HCT116 (cell line): Measurements from ENCODE around the gene AWAT1. TPM values are rescaled to one million over a fixed set of nuclear protein-coding genes. Genes with fewer than 3 reads are reported as not detected.

Experiments
- ATAC-seq: fragments of 200-7000 bp; cut with Tn5 transposase; 2 replicates; pipeline ENCODE4 v1.9.1; 2020; ENCODE audit warnings: mild to moderate bottlenecking, moderate library complexity
- BruUV-seq: library from RNA; stranded (reverse); fragments of 400-500 nt; replicated peaks from 2 replicates; lab custom pipeline; 2021; lab: Mats Ljungman, UMichigan
- CTCF ChIA-PET: fragments of 300-600 bp; sonication (Branson Sonifier 250); formaldehyde crosslinking; loops from one replicate; lab custom pipeline; 2021; ENCODE audit warnings: antibody characterized with exemption; lab: Charles Lee
- POLR2A ChIA-PET: fragments of 300-600, 350-600 bp; sonication (Branson Sonifier 250); formaldehyde crosslinking; loops from one replicate; lab custom pipeline; 2021; ENCODE audit warnings: antibody characterized with exemption; lab: Charles Lee
- RAD21 ChIA-PET, 2 experiments: fragments of 300-600 bp; sonication (Branson Sonifier 250); formaldehyde crosslinking; loops; one replicate each; lab custom pipeline; 2023; ENCODE audit warnings: low total read pairs in 2 of 2; ENCODE audit not compliant: uncharacterized antibody in 2 of 2, unreplicated experiment in 2 of 2, low non-redundant PET in 1 of 2; lab: Charles Lee
- DNase-seq: peaks from one replicate; pipeline ENCODE4 v3.0.0-alpha.2; 2010; ENCODE audit warnings: low read depth, low spot score
- H2AFZ ChIP-seq: fragments of 200-600 bp; shearing (Covaris generic), sonication (generic); 2 replicates; pipeline ENCODE4 v1.6.1; 2017; ENCODE audit warnings: low read depth, mixed run types, mixed read lengths, antibody characterized with exemption, low read length; ENCODE audit not compliant: poor library complexity, severe bottlenecking
- H3K27ac ChIP-seq: 2 replicates; pipeline ENCODE4 v1.5.1; 2012; ENCODE audit warnings: low read depth, low read length
- H3K27me3 ChIP-seq: fragments of 200-600 bp; sonication (generic); 2 replicates; pipeline ENCODE4 v1.6.1; 2016; ENCODE audit warnings: mixed run types, low read length, mixed read lengths; ENCODE audit not compliant: insufficient read depth
- H3K36me3 ChIP-seq, 2 experiments: fragments of 200-500 bp in 1 of 2; fragments of 200-600 bp in 1 of 2; sonication (Bioruptor generic) in 1 of 2; sonication (generic) in 1 of 2; 2 replicates each; pipeline versions ENCODE4 v1.5.1 to v1.6.1; 2014 to 2016; ENCODE audit warnings: low read length in 2 of 2, inconsistent platforms in 1 of 2, mixed read lengths in 1 of 2, mixed run types in 1 of 2; ENCODE audit not compliant: insufficient read depth in 2 of 2, control insufficient read depth in 1 of 2
- H3K4me1 ChIP-seq, 2 experiments: fragments of 200-600 bp in 1 of 2; sonication (generic) in 1 of 2; 2 replicates each; pipeline versions ENCODE4 v1.5.1 to v1.6.1; 2012 to 2017; ENCODE audit warnings: low read length in 2 of 2, inconsistent platforms in 1 of 2, mild to moderate bottlenecking in 1 of 2, mixed read lengths in 1 of 2, mixed run types in 1 of 2, moderate library complexity in 1 of 2; ENCODE audit not compliant: insufficient read depth in 2 of 2, control insufficient read depth in 1 of 2
- H3K4me2 ChIP-seq: fragments of 200-600 bp; sonication (generic); 2 replicates; pipeline ENCODE4 v1.6.1; 2017; ENCODE audit warnings: mixed run types, low read length, mixed read lengths
- H3K4me3 ChIP-seq, 2 experiments: fragments of 200-600 bp in 1 of 2; sonication (generic) in 1 of 2; replicated peaks in 1 of 2; 2 replicates each; pipeline ENCODE4 v1.5.1; 2011 to 2016; ENCODE audit warnings: low read length in 2 of 2, control low read depth in 1 of 2, low read depth in 1 of 2, mild to moderate bottlenecking in 1 of 2, mixed read lengths in 1 of 2, mixed run types in 1 of 2
- H3K79me2 ChIP-seq: fragments of 200-600 bp; sonication (generic); 2 replicates; pipeline ENCODE4 v1.6.1; 2017; ENCODE audit warnings: mild to moderate bottlenecking, mixed run types, low read length, moderate library complexity, mixed read lengths; ENCODE audit not compliant: insufficient read depth
- H3K9ac ChIP-seq: fragments of 200-600 bp; sonication (generic); 2 replicates; pipeline ENCODE4 v1.6.1; 2016; ENCODE audit warnings: low read length, mixed read lengths
- H3K9me2 ChIP-seq: fragments of 200-600 bp; sonication (generic), shearing (Covaris generic); 2 replicates; pipeline ENCODE4 v1.6.1; 2017; ENCODE audit warnings: mixed run types, mild to moderate bottlenecking, moderate library complexity; ENCODE audit not compliant: insufficient read depth
- H3K9me3 ChIP-seq, 2 experiments: fragments of 200-500 bp in 1 of 2; fragments of 200-600 bp in 1 of 2; sonication (Bioruptor generic) in 1 of 2; sonication (generic) in 1 of 2; 2 replicates each; pipeline ENCODE4 v1.6.1; 2014 to 2017; ENCODE audit warnings: low read length in 2 of 2, mixed read lengths in 2 of 2, inconsistent platforms in 1 of 2, low read depth in 1 of 2, mild to moderate bottlenecking in 1 of 2, mixed run types in 1 of 2, moderate library complexity in 1 of 2; ENCODE audit not compliant: control insufficient read depth in 1 of 2, insufficient read depth in 1 of 2
- H4K20me1 ChIP-seq: fragments of 200-600 bp; sonication (generic), shearing (Covaris generic); 2 replicates; pipeline ENCODE4 v1.6.1; 2017; ENCODE audit warnings: mixed run types, mild to moderate bottlenecking, moderate library complexity; ENCODE audit not compliant: insufficient read depth
- CTCF ChIP-seq, 3 experiments: fragments of 200-600 bp in 1 of 3; sonication (generic) in 1 of 3; IDR thresholded peaks in 2 of 3; conservative IDR thresholded peaks in 1 of 3; 2 replicates each; pipeline ENCODE4 v1.5.1; 2012 to 2017; ENCODE audit warnings: low read depth in 2 of 3, low read length in 2 of 3, antibody characterized with exemption in 1 of 3, borderline replicate concordance in 1 of 3, control low read depth in 1 of 3, mild to moderate bottlenecking in 1 of 3, mixed read lengths in 1 of 3, mixed run types in 1 of 3, moderate library complexity in 1 of 3; ENCODE audit not compliant: insufficient read depth in 1 of 3
- ELF1 ChIP-seq: IDR thresholded peaks from 2 replicates; pipeline ENCODE4 v1.6.1; 2012; ENCODE audit warnings: low read depth, borderline replicate concordance
- FOSL1 ChIP-seq: IDR thresholded peaks from 2 replicates; pipeline ENCODE4 v1.6.1; 2012; ENCODE audit warnings: low read depth
- JUND ChIP-seq: IDR thresholded peaks from 2 replicates; pipeline ENCODE4 v1.6.1; 2012
- SP1 ChIP-seq: IDR thresholded peaks from 2 replicates; pipeline ENCODE4 v1.6.1; 2012; ENCODE audit warnings: low read depth
- SRF ChIP-seq: IDR thresholded peaks from 2 replicates; pipeline ENCODE4 v1.6.1; 2012; ENCODE audit warnings: low read depth
- TCF7L2 ChIP-seq: IDR thresholded peaks from 2 replicates; pipeline ENCODE4 v1.7.0; 2011; ENCODE audit warnings: borderline replicate concordance, inconsistent platforms; ENCODE audit not compliant: insufficient read depth, insufficient read length; ENCODE audit errors: extremely low read depth
- intact Hi-C: fragments of 100-400 bp; cut with micrococcal nuclease; formaldehyde crosslinking; loops from 2 replicates; pipeline ENCODE4 v1.10.0; 2022
- total RNA-seq: library from RNA; stranded (reverse); gene quantifications from one replicate; pipeline ENCODE4 v1.2.1, GENCODE V29; 2021; ENCODE audit not compliant: unreplicated experiment
- TF ChIP-seq, protein P1 (sequence below): IDR thresholded peaks from 2 replicates; pipeline ENCODE4 v1.6.1; 2011; ENCODE audit warnings: mild to moderate bottlenecking, low read length, moderate library complexity; ENCODE audit not compliant: insufficient replicate concordance; ENCODE audit errors: extremely low read depth

The AWAT1 gene
- total RNA-seq, 1 experiment from 2014 or later: not detected

GRCh38 chrX:70253377-70254062, 19.1 kb downstream of the AWAT1 start (continued):
- TF ChIP-seq CTCF (IDR thresholded peaks at IDR 0.05 in 2 of 3, conservative IDR thresholded peaks at IDR 0.05 in 1 of 3; ENCODE audit: borderline replicate concordance in 1 of 3, insufficient read depth in 1 of 3, low read depth in 2 of 3, low read length in 2 of 3) (no peak), SRF (no peak), TCF7L2 (no peak)

DNA sequence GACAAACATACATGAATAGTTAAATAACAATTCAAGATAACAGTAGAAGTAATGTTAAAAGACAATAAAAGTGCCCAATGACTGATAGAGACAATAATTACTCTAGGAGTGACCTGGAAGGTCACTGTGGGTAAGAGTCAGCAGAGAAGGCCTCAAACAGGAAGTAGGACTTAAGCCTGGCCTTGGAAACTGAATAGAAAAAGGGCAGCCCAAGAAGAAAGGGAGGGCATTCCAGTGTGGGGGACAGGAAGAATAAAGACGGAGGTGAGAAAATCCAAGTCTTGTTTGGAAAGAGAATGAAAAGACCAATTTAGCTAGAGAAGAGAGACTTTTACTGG, 19.6 kb downstream of the AWAT1 start:
- DNase-seq: peak; percentile 48
- ChIA-PET CTCF (interaction anchor here (1.4 kb wide), 1 partner anchor 9 kb away, joined by 6 read pairs; no protein-coding TSS in a partner anchor), POLR2A (interaction anchor here (1.0 kb wide), 1 partner anchor 9 kb away, joined by 3 read pairs; no protein-coding TSS in a partner anchor), RAD21 (no interaction called here)
- Histone ChIP-seq H2AFZ (peak overlapping the region; percentile 33), H3K4me2 (peak overlapping the region; percentile 66), H3K36me3 (no peaks in the 10 kb centered on the region), H4K20me1 (no peaks in the 10 kb centered on the region), H3K9me2 (no peaks in the 10 kb centered on the region), H3K27ac (peak overlapping the region; percentile 71), H3K4me3 (peak overlapping the region in 1 of 2 experiments; percentile 13; a peak in 1 of 4 replicates), H3K9ac (peak overlapping the region; percentile 17; the same call in 1 of the 2 replicates), H3K79me2 (no peaks in the 10 kb centered on the region), H3K9me3 (no peaks in the 10 kb centered on the region), H3K4me1 (peaks cover 16 to 46% of the 10 kb centered on the region in 2 experiments), H3K27me3 (no peaks in the 10 kb centered on the region)
- peak; percentile 54 for TF ChIP-seq JUND
- TF ChIP-seq SP1: peak; percentile 40
- peak; percentile 47 for TF ChIP-seq ELF1
- TF ChIP-seq SRF: no peak
- TF ChIP-seq, protein P1, sequence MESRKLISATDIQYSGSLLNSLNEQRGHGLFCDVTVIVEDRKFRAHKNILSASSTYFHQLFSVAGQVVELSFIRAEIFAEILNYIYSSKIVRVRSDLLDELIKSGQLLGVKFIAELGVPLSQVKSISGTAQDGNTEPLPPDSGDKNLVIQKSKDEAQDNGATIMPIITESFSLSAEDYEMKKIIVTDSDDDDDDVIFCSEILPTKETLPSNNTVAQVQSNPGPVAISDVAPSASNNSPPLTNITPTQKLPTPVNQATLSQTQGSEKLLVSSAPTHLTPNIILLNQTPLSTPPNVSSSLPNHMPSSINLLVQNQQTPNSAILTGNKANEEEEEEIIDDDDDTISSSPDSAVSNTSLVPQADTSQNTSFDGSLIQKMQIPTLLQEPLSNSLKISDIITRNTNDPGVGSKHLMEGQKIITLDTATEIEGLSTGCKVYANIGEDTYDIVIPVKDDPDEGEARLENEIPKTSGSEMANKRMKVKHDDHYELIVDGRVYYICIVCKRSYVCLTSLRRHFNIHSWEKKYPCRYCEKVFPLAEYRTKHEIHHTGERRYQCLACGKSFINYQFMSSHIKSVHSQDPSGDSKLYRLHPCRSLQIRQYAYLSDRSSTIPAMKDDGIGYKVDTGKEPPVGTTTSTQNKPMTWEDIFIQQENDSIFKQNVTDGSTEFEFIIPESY: no peak
- TF ChIP-seq FOSL1: peak; percentile 5; the same call in 1 of the 2 replicates
- intact Hi-C loops: no loop called here
- peak; percentile 80 for ATAC-seq
- no TSS peak for BruUV-seq
